ENCODE measurements around the gene CPZ. TPM values are rescaled to one million over a fixed set of nuclear protein-coding genes. Genes with fewer than 3 reads are reported as not detected.

CPZ gene
- total RNA-seq, 4 donors from 2014 or later = 0.76 to 12.2 (median 1.9) TPM

DNA sequence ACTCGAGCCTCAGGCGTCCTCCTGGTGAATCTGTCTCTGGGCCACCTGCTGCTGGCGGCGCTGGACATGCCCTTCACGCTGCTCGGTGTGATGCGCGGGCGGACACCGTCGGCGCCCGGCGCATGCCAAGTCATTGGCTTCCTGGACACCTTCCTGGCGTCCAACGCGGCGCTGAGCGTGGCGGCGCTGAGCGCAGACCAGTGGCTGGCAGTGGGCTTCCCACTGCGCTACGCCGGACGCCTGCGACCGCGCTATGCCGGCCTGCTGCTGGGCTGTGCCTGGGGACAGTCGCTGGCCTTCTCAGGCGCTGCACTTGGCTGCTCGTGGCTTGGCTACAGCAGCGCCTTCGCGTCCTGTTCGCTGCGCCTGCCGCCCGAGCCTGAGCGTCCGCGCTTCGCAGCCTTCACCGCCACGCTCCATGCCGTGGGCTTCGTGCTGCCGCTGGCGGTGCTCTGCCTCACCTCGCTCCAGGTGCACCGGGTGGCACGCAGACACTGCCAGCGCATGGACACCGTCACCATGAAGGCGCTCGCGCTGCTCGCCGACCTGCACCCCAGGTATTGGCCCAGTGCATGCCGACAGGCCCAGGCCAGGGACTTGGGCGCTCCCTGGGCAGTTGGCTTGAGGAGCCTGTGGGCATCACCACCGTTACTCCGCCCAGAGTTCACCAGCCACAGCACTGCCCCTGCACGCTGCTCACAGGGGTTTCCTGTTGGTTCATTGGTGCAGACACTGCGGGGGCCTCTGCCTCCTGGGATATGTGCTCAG, 11.3 kb upstream of the CPZ start:
- Histone ChIP-seq H3K27me3 (peaks cover 0 to 83% (median 2%) of the 10 kb centered on the region in 4 donors), H3K9me3 (no peaks in the 10 kb centered on the region), H3K4me3 (no peak overlapping the region), H3K4me1 (peaks cover 0 to 16% (median 0%) of the 10 kb centered on the region in 3 donors), H3K36me3 (no peaks in the 10 kb centered on the region), H3K27ac (no peak overlapping the region)
- intact Hi-C loops (cut with DNase I) = no loop called here
- DNase-seq = no peak
- 30 to 94% methylated on average over 2 to 18 of the region's 66 CpGs for WGBS, 2 donors
- TF ChIP-seq, protein P1, sequence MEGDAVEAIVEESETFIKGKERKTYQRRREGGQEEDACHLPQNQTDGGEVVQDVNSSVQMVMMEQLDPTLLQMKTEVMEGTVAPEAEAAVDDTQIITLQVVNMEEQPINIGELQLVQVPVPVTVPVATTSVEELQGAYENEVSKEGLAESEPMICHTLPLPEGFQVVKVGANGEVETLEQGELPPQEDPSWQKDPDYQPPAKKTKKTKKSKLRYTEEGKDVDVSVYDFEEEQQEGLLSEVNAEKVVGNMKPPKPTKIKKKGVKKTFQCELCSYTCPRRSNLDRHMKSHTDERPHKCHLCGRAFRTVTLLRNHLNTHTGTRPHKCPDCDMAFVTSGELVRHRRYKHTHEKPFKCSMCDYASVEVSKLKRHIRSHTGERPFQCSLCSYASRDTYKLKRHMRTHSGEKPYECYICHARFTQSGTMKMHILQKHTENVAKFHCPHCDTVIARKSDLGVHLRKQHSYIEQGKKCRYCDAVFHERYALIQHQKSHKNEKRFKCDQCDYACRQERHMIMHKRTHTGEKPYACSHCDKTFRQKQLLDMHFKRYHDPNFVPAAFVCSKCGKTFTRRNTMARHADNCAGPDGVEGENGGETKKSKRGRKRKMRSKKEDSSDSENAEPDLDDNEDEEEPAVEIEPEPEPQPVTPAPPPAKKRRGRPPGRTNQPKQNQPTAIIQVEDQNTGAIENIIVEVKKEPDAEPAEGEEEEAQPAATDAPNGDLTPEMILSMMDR (IDR thresholded peaks at IDR 0.05) = no peak
- TF ChIP-seq POLR2A (IDR thresholded peaks at IDR 0.05) = no peak

DNA sequence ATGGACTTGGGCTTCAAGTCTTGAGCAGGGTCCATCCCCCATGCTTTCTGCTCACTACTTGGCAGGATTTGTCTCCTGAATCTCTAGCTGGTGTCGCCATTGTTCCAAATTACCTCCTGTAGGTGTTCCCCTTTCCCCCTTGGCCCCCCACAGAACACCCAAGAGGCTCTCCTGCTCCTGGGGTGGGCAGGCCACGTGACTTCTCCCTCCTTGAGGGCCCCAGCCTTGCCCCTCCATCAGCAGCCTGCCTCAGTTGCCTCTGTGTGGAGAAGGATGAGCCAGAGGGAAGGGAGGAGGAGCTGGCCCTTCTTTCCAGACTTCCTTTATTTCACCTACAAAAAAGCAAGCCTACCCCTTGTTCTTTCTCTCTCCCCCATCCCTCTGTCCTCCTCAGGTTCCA, 10.5 kb upstream of the CPZ start:
- H3K27ac ChIP-seq = no peak overlapping the region
- intact Hi-C loops (cut with DNase I) = no loop called here
- WGBS, 2 donors = 22 to 44% methylated on average over 1 to 2 of the region's 2 CpGs
- H3K9me3 ChIP-seq = no peaks in the 10 kb centered on the region
- DNase-seq = no peak
- H3K27me3 ChIP-seq = peaks cover 0 to 87% (median 2%) of the 10 kb centered on the region in 4 donors
- TF ChIP-seq, protein P1 (IDR thresholded peaks at IDR 0.05) = no peak
- no peak for TF ChIP-seq POLR2A (IDR thresholded peaks at IDR 0.05)
- no peak overlapping the region for H3K4me3 ChIP-seq
- peaks cover 0 to 16% (median 0%) of the 10 kb centered on the region in 3 donors for H3K4me1 ChIP-seq
- no peaks in the 10 kb centered on the region for H3K36me3 ChIP-seq

DNA sequence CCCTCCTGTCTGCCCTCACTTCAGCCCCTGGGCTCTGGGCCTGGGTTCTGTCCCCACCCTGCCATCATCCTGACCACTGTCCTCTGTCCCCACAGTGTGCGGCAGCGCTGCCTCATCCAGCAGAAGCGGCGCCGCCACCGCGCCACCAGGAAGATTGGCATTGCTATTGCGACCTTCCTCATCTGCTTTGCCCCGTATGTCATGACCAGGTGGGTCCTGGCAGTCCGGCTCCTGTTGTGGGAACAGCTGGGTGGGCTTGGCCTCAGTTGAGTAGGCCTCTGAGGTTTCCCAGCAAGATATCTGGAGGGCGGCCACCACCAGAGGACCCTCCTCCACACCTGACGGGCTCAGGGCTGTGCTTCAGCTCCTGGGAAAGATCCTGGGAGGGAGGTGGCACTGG, 10.1 kb upstream of the CPZ start:
- intact Hi-C loops (cut with DNase I) = no loop called here
- peaks cover 0 to 88% (median 2%) of the 10 kb centered on the region in 4 donors for H3K27me3 ChIP-seq
- WGBS, 2 donors = 95% methylated on average over 3 of the region's 12 CpGs; no CpG with 5 or more reads in 1 of the 2 donors
- no peak for TF ChIP-seq POLR2A (IDR thresholded peaks at IDR 0.05)
- TF ChIP-seq, protein P1 (IDR thresholded peaks at IDR 0.05) = no peak
- no peak overlapping the region for H3K27ac ChIP-seq
- H3K9me3 ChIP-seq = no peaks in the 10 kb centered on the region
- H3K36me3 ChIP-seq = no peaks in the 10 kb centered on the region
- no peak overlapping the region for H3K4me3 ChIP-seq
- H3K4me1 ChIP-seq = peaks cover 0 to 16% (median 0%) of the 10 kb centered on the region in 3 donors
- DNase-seq = no peak

DNA sequence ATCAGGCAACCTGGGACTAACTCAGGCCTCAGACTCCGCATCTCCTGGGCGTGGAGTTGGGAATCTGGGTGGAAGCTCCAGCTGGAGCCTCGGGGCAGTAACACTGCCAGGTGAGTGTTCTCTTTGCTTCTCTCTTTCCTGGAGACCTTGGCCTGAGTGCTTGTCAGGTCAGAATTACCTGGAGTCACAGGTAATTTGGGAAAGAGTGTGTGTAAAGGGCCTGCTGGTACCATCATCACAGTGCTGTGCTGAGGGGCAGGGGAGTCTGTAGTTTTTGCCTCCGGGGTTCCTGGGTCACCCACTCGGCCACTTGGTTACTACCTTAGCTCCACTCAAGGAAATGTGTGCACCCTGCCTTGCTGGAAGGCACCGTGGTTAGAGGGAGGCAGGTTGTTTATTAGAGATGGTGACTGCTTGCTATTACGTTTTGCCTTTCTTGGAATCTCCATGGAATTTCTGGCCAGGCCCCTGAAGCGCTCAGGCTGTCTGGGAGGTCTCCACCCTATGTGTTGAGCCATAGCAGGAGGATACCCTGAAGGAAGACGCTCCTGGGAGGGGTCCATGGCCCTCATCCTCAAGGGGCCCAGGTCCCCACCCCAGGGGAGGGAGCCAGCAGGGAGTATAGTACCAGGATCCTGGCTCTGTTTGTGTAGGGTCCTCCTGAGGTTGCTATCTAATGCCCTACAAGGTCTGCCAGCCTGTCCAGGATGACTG, 9.5 kb upstream of the CPZ start:
- Histone ChIP-seq H3K9me3 (no peaks in the 10 kb centered on the region), H3K36me3 (no peaks in the 10 kb centered on the region), H3K27ac (no peak overlapping the region), H3K4me3 (no peak overlapping the region), H3K4me1 (peaks cover 0 to 16% (median 0%) of the 10 kb centered on the region in 3 donors), H3K27me3 (peaks cover 0 to 89% (median 2%) of the 10 kb centered on the region in 4 donors)
- DNase-seq = no peak
- TF ChIP-seq, protein P1 (IDR thresholded peaks at IDR 0.05) = no peak
- TF ChIP-seq POLR2A (IDR thresholded peaks at IDR 0.05) = no peak
- intact Hi-C loops (cut with DNase I) = no loop called here
- 33 to 69% methylated on average over 5 to 6 of the region's 9 CpGs for WGBS, 2 donors

DNA sequence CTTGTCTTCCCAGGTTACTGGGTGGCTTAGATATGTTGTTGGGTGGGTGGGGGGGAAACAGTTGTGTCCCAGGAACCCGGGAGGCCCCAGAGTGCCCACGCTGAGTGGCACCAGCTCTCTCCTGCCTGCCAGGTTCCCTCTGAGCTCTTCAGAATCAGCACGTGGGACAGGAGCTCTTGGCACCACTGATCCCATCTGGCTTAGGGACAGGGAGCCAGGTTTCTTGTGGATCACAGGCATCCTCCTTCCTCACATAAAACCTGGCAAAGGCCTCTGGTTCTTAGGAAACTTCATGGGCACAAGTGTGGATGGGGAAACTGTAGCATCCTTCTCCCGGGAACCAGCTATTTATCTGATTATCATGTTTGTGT, 8.9 kb upstream of the CPZ start:
- H3K9me3 ChIP-seq = no peaks in the 10 kb centered on the region
- H3K36me3 ChIP-seq = no peaks in the 10 kb centered on the region
- H3K4me3 ChIP-seq = no peak overlapping the region
- intact Hi-C loops (cut with DNase I) = no loop called here
- peaks cover 0 to 89% (median 2%) of the 10 kb centered on the region in 4 donors for H3K27me3 ChIP-seq
- H3K27ac ChIP-seq = no peak overlapping the region
- H3K4me1 ChIP-seq = peaks cover 0 to 16% (median 0%) of the 10 kb centered on the region in 3 donors
- no peak for TF ChIP-seq POLR2A (IDR thresholded peaks at IDR 0.05)
- TF ChIP-seq, protein P1 (IDR thresholded peaks at IDR 0.05) = no peak
- 50 to 66% methylated on average over 4 of the region's 4 CpGs for WGBS, 2 donors
- DNase-seq = no peak
